RKO (cell line): ENCODE results near the gene OR2M2.

Source experiments
- DNase-seq: peaks from one replicate; pipeline ENCODE4 v3.0.0-alpha.2; 2016; ENCODE audit warnings: low spot score

The OR2M2 gene, protein sequence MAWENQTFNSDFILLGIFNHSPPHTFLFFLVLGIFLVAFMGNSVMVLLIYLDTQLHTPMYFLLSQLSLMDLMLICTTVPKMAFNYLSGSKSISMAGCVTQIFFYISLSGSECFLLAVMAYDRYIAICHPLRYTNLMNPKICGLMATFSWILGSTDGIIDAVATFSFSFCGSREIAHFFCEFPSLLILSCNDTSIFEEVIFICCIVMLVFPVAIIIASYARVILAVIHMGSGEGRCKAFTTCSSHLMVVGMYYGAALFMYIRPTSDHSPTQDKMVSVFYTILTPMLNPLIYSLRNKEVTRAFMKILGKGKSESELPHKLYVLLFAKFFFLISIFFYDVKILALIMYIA

DNA sequence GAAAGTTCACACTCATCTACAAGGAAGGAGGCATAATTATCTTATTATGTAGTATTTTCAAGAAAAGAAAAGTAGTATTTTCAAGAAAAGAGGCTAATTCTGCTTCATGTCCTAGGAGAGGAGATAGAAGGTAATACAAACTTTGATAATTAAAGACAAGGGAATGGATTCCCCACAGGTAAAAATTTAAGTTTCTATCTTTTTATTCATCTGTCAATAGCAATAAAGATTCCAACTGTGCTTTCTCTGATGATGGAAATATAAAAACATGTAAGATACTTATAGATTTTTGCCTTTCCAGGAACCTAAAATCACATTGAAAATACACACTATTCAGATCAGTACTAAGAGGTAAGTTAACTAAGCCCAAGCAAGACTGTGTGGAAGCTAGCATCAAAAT, at the start of gene OR2M2:
OR2M2 (plus strand) TSS at position 301 of the 400 bp plus-strand sequence. CDS start 5,165 bp downstream, outside the sequence.
- DNase-seq = no peak

DNA sequence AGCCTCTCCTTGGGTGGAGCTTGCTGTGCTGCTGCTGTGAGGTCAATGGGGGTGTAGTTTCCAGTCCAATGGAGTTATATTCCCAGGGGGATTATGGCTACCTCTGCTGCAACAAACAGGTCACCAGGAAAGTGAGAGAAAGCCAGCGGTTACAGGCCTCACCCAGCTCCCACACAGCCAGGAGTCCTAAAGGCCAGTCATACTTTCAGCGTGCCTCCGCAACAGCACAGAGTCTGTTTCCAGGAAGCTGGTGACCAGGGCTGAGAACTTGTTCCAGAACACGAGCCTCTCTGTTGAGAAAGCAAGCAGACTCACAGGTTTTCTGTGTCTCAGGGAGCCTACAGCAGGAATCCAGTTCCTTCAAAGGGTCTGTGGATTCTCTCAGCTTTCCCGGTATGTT, 47.0 kb upstream of the OR2M2 start:
- DNase-seq = no peak

DNA sequence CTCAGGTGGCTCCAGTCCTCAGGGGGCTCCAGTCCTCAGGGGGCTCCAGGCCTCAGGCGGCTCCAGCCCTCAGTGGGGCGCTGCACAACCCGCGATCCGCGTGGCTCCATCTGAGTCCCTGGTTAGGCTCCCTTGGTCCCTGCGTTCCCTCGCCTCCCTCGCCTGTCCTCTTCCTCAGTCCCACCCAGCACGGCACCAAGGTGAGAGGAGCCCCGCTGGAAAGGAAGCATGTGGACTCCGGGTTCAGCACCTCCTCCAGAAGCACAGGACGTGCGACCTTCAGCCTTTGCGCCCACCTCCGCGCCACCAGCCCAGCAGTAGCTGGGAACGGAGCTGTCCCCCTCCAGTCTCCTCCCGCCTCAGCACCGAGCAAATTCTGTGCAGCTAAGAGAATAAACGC, 37.8 kb upstream of the OR2M2 start:
- no peak for DNase-seq

DNA sequence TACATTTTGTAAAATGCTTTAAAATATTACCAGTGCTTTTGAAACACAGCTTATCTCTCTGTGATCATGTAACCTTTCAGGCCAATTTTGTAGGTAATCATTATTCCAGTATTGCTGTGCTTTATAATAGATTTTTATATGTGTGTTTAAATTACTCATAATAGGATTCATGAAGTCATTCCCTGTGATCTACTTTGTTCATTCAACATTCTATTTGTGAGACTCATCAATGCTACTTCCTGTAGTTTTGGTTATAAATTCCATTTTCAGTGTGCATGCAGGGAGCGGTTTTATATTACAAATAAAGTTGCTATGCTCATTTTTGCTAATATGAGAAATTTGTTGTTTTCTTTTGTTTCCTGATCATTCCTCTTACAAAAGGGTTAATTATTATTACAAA, 33.8 kb upstream of the OR2M2 start:
- peak; percentile 8 for DNase-seq

DNA sequence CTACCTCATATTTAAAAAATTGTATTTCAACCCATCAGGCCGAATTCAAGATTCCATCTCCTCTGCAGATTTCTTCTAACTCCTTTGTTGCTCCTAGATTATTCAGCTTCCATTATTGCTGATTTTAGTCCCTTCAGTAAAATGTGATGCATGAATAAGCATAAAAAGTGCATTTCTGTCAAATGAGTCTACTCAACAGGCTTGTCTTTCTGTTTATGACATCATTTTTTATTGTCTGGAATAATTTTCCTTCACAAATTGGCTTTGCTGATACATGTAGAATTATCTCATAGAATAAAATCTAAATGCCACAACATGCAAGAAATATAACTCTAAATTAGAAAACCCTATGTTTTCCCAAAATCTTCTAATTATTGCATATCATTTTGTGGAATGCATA, 31.3 kb upstream of the OR2M2 start:
- DNase-seq = no peak

DNA sequence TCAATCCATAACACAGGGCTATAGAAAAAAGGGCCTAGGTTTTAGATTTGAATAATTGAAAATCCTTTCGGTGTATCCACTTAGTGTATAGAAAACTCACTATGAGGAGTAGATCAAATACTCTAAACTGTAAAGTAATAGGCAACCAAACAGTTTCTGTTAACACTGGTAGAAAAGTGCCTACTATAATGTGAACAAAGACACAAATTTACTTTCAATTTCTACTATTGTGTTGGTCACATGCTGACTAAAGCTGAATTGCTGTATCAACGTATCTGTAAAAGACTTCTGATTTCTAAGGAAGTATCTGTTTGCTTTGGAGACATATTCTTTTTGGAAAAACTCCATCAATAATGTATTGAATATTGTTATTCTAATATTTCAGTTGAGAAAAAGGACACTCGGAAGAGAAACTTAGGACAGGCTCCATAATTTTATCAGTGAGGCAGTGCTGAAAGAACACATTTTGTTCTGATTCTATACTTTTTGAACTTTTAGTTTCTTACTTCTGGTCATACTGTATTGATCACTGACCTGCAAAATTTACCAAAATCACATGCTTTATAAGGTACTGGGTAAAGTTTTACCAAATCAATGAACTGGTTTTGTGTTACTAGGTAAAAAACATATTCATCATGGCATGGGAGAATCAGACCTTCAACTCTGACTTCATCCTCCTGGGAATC, 30.0 kb upstream of the OR2M2 start, which contains the start of gene OR2M5:
OR2M5 (plus strand) TSS at position 636 of the 686 bp plus-strand sequence; CDS start at position 636, 0 bp downstream.
- no peak for DNase-seq

DNA sequence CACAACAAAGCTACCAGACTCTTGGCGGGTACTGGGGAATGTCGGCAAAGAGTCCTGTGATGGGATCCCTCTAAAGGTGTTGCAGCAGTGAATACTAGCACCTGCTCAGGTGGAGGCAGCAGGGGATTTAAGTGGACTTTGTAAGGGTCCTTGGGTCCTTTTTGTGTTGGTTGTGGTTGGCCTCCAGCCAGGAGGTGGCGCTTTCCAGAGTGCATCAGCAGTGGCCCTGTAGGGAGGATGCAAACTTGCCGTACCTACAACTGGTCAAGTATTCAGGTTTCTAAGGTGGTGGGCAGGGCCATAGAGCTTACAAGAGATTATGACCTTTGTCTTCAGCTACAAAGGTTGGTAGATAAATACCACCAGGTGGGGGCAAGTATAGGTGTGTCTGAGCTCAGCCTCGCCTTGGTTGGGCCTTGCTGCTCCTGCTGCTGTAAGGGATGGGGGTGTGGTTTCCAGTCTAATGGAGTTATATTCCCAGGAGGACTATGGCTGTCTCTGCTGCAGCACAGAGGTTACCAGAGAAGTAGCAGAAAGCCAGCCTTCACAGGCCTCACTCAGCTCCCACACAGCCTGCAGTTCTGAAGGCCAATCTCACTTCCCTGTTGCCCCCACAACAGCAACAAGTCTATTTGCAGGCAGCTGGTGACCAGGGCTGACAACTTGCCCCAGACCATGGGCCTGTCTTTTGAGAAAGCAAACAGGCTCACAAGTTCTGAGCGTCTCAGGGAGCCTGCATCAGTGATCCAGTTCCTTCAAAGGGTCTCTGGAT, 22.4 kb upstream of the OR2M2 start:
- no peak for DNase-seq

DNA sequence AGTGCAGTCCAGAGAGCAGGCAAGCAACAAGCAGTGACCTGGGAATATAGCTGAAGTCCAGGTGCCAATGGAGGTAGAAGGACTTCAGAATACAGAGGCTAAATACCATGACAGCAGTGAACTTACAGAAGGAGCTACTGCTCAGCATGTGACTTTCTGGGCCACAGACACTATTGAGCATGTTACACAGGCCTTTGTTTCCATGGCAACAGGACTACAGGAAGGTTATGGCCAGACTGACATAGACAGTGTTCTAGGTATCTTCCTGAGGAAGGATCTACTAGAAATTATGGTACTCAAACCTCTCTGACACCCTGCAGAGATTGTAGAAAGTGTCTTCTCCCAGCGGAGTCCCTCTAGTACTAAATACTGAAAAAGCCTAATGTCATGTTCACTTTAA, 18.7 kb upstream of the OR2M2 start:
- DNase-seq = no peak

DNA sequence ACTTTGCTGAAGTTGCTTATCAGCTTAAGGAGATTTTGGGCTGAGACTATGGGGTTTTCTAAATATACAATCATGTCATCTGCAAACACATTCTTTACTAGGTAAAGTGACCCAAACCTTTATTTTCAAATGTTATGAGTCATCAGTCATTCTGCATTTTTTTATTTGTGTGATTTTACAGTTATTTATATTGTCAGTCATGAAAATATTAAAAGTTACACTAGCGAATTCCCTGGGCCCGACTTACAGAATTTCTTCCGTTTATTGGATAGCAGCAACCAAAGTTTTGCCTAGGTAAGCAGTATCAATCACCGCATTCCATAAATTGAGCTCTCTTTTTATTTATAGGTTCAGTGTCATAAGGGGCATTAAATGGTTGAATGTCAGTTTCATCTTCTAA, 15.9 kb upstream of the OR2M2 start:
- no peak for DNase-seq

DNA sequence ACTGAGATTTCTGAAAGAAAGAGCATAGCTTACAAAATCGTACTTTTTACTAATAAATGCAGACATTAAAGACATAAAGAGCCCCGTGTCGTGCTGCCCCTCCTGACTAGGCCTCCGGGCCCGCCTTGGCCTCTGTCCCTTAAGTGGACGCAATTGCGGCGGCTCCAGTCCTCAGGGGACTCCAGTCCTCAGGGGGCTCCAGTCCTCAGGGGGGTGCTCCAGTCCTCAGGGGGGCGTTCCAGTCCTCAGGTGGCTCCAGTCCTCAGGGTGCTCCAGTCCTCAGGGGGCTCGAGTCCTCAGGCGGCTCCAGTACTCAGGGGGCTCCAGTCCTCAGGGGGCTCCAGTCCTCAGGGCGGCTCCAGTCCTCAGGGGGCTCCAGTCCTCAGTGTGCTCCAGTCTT, 10.6 kb upstream of the OR2M2 start:
- DNase-seq = no peak

DNA sequence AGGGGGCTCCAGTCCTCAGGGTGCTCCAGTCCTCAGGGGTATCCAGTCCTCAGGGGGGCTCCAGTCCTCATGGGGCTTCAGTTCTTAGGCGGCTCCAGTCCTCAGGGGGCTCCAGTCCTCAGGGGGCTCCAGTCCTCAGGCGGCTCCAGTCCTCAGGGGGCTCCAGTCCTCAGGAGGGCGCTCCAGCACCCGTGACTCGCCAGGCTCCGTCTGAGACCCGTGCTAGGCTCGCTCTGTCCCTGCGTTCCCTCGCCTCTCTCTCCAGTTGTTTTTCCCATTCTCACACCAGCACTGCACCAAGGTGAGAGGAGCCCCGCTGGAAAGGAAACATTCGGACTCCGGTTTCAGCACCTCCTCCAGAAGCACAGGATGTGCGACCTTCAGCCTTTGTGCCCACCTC, 9.4 kb upstream of the OR2M2 start:
- DNase-seq = no peak

DNA sequence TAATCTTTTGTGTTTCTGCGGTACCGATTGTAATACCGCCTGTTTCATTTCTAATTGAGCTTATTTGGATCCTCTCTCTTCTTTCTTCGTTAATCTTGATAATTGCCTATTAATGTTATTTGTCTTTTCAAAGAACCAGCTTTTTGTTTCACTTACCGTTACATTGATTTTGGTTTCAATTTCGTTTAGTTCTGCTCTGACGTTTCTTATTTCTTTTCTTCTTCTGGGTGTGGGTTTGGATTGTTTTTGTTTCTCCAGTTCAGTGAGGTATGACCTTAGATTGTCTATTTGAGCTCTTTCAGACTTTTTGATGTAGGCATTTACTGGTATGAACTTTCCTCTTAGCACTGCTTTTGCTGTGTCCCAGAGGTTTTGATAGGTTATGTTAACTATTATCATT, 9.4 kb downstream of the OR2M2 start:
- no peak for DNase-seq

DNA sequence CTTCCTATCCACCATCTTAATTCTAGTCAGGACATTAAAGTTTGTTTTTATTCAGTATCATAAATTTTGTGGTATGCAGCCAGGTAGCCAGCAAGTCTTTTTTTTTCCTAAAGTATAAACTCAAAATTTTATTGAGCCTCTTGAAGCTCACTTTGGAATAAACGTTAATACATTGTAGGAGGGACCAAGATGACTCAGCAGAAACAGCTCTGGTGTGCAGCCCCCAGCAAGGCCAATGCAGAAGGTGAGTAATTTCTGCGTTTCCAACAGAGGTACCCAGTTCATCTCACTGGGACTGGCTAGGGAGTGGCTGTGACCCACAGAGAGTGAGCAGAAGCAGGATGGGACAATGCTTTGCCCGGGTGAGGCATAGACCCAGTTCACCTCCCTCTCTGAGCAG, 12.7 kb downstream of the OR2M2 start:
- DNase-seq = no peak

DNA sequence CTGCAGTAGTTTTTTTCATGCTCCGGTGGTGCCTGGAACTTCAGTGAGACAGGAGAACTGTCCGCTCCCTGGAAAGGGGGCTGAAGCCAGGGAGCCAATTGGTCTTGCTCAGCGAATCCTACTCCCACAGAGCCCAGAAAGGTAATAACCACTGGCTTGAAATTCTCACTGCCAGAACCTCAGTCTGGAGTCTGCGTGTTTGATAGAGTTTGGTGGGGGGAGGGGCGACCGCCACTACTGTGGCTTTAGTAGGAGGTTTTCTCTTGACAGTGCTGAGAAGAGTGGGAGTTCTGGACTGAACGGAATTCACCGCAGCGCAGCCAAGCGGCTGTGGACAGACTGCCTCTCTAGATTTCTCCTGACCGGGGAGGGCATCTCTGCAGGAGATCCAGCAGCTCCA, 14.4 kb downstream of the OR2M2 start:
- DNase-seq = no peak

DNA sequence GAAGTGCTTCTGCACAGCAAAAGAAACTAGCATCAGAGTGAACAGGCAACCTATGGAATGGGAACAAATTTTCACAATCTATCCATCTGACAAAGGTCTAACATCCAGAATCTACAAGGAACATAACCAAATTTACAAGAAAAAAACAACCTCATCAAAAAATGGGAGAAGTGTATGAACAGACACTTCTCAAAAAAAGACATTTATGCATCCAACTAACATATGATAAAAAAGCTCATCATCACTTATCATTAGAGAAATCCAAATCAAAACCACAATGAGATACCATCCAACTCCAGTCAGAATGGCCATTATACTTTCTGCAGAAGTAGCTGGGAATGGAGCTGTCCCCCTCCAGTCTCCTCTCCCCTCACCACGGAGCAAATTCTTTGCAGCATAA, 19.5 kb downstream of the OR2M2 start:
- no peak for DNase-seq

DNA sequence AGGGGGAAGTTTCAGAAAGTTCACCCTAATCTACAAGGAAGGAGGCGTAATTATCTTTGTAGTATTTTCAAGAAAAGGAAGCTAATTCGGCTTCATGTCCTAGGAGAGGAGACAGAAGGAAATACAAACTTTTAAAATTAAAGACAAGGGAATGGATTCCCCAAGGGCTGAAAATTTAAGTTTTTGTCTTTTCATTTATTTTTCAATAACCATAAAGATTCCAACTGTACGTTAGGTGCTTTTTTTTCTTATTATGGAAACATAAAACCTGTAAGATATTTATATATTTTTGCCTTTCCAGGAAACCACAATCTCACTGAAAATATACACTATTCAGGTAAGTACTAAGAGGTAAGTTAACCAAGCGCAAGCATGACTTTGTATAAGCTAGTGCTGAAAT, 22.3 kb downstream of the OR2M2 start, which contains the start of gene OR2M3:
OR2M3 (plus strand) TSS at position 301 of the 400 bp plus-strand sequence. CDS start 5,803 bp downstream, outside the sequence.
- DNase-seq = no peak

DNA sequence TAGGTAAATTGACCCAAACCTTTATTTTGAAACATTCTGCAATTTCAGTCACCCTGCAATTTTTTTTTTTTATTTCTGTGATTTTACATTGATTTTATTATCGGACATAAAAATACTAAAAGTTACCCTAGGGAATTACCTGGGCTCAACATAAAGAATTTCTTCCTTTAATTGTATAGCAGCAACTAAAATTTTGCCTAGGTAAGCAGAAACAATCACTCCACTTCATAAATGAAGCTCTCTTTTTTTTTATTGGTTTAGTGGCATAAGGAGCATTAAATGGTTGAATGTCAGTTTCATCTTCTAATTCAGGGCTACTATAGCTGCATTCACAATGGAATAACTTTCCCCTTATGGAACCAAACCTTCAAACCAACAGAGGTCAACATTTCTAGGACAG, 41.3 kb downstream of the OR2M2 start:
- no peak for DNase-seq

DNA sequence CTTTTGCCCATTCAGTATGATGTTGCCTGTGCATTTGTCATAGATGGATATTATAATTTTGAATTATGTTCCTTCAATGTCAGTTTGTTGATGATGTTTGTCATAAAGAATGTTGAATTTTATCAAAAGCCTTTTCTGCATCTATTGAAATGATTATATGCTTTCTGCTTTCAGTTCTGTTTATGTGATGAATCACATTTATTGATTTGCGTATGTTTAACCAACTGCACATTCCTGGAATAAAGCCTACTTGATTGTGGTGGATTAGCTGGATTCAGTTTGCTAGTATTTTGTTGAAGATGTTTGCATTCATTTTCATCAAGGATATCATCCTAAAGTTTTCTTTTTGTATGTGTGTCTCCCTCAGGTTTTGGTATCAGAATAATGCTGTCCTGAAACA, 50.9 kb downstream of the OR2M2 start:
- DNase-seq = no peak

DNA sequence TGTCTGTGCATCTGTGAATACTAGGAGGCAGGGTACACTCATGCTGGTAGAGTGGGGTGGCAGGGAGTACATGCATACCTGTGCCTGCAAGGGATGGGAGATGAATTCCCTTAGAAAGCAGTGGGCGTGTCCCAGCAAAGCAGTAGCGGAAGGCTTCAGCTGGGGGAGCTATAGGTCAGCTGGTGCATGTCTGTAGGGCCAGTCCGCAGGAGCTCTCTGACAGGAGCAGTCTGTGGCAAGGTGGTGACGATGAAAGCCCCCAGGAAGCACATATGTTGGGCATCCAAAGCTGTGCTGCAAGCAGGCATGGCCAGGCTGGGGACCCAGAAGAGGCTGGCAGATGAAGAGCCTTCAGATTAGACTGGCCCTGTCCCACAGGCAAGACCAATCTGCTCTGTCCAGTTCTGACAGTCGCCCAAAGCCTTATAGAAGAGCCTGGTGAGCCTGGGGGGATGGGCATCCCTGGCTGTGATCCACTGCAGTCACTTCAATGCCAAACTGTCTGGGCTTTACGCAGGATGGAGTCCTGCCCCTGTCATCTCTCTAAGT, 54.8 kb downstream of the OR2M2 start:
- DNase-seq = no peak
